ENCODE results near the gene DAGLB.

The DAGLB gene

GRCh38 chr7:6365451-6365850 is 82.3 kb downstream of the DAGLB start:
- DNase-seq (ENCODE audit: low read depth): no peak

- no peak for DNase-seq (ENCODE audit: low read depth)
These were observed 86.9 kb downstream of the DAGLB start for GRCh38 chr7:6360841-6361240.

- no peak for DNase-seq (ENCODE audit: low read depth)
These were observed 88.0 kb downstream of the DAGLB start for GRCh38 chr7:6359734-6360133.

All from T-helper 22 cell (primary cell).